Measurements from ENCODE around the gene EYA4.

EYA4 gene

GRCh38 chr6:133333852-133334251 is 92.7 kb downstream of the EYA4 start:
- no peak overlapping the region for H3K9ac ChIP-seq (ENCODE audit: low read length)
- H3K9me3 ChIP-seq (replicated peaks; ENCODE audit: insufficient read depth, low read length) = no peaks in the 10 kb centered on the region
- no peak overlapping the region for H3K27ac ChIP-seq (ENCODE audit: low read length)
- no peaks in the 10 kb centered on the region for H3K36me3 ChIP-seq (replicated peaks; ENCODE audit: insufficient read depth, low read length)
- H3K27me3 ChIP-seq (replicated peaks; ENCODE audit: insufficient read depth, low read length) = no peaks in the 10 kb centered on the region
- H2AFZ ChIP-seq (ENCODE audit: low read length) = no peak overlapping the region
- no peaks in the 10 kb centered on the region for H3F3A ChIP-seq (ENCODE audit: insufficient read depth, low read length)
- TF ChIP-seq, protein P1, sequence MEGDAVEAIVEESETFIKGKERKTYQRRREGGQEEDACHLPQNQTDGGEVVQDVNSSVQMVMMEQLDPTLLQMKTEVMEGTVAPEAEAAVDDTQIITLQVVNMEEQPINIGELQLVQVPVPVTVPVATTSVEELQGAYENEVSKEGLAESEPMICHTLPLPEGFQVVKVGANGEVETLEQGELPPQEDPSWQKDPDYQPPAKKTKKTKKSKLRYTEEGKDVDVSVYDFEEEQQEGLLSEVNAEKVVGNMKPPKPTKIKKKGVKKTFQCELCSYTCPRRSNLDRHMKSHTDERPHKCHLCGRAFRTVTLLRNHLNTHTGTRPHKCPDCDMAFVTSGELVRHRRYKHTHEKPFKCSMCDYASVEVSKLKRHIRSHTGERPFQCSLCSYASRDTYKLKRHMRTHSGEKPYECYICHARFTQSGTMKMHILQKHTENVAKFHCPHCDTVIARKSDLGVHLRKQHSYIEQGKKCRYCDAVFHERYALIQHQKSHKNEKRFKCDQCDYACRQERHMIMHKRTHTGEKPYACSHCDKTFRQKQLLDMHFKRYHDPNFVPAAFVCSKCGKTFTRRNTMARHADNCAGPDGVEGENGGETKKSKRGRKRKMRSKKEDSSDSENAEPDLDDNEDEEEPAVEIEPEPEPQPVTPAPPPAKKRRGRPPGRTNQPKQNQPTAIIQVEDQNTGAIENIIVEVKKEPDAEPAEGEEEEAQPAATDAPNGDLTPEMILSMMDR (IDR thresholded peaks at IDR 0.05; ENCODE audit: low read length) = no peak
- H3K4me3 ChIP-seq (ENCODE audit: low read length) = no peak overlapping the region
- no peaks in the 10 kb centered on the region for H3K4me1 ChIP-seq (ENCODE audit: low read length)
- DNase-seq = no peak
- no peaks in the 10 kb centered on the region for H4K20me1 ChIP-seq (ENCODE audit: insufficient read depth, low read length)
- H3K79me2 ChIP-seq (ENCODE audit: low read length) = no peaks in the 10 kb centered on the region
- H3K9me2 ChIP-seq (replicated peaks; ENCODE audit: insufficient read depth, low read length) = no peaks in the 10 kb centered on the region
- no peak overlapping the region for H3K4me2 ChIP-seq (ENCODE audit: low read depth, low read length)

GRCh38 chr6:133337308-133337707 is 96.2 kb downstream of the EYA4 start:
- no peak for TF ChIP-seq EZH2 (optimal IDR thresholded peaks at IDR 0.05; ENCODE audit: low read depth, low read length)
- TF ChIP-seq EZH2phosphoT487 (IDR thresholded peaks at IDR 0.05; ENCODE audit: low read length) = no peak
- TF ChIP-seq, protein P1 (IDR thresholded peaks at IDR 0.05; ENCODE audit: low read length) = no peak
- H3K4me1 ChIP-seq (ENCODE audit: low read length) = no peaks in the 10 kb centered on the region
- H3K27me3 ChIP-seq (replicated peaks; ENCODE audit: insufficient read depth, low read length) = no peaks in the 10 kb centered on the region

DNA sequence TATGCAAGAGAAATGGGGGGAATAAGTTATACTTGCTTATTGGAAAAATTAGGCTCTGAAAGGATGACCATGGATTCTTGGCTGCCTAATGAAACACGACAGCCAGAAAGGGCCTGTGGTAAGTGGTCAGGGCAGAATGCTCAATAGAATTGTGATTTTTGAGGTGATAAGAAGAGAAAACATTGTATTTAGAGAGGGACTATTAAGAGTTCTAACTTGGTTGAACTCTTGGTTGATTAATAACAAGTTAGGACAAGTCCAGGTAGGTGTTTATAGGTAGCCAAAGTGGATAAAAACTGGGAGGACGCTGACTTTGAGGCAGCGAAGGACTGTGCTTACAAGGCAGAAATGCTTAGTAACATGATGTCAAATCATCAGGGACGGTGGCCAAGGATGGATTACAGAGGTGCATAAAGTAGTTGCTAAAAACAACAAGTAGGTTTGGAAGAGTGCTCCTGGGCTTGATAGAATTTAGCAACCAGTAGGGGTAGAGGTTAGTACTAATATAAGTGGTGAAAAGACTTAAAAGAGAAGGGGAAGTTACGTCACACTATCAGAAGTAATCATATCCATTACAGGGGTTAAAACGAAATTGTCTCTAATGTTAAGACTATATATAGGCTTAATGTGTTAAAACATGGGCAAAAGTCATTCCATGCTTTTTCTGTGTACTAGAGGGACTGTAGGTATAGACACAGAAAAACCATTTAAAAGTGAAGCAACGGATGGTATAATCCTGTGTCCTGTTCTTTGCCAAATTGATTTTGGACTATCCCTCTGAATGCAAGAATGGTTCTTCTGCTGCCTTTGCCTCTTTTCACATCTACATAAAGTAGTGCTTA is 98.6 kb downstream of the EYA4 start:
- TF ChIP-seq EZH2 (optimal IDR thresholded peaks at IDR 0.05; ENCODE audit: low read depth, low read length) = no peak
- TF ChIP-seq, protein P1 (IDR thresholded peaks at IDR 0.05; ENCODE audit: low read length) = no peak
- no peak for TF ChIP-seq EZH2phosphoT487 (IDR thresholded peaks at IDR 0.05; ENCODE audit: low read length)
- Histone ChIP-seq H3K36me3 (replicated peaks; ENCODE audit: insufficient read depth, low read length) (no peaks in the 10 kb centered on the region), H4K20me1 (ENCODE audit: insufficient read depth, low read length) (no peaks in the 10 kb centered on the region), H3K9ac (ENCODE audit: low read length) (no peak overlapping the region), H3K27me3 (replicated peaks; ENCODE audit: insufficient read depth, low read length) (no peaks in the 10 kb centered on the region), H3K9me2 (replicated peaks; ENCODE audit: insufficient read depth, low read length) (no peaks in the 10 kb centered on the region), H3K4me1 (ENCODE audit: low read length) (no peaks in the 10 kb centered on the region), H3K79me2 (ENCODE audit: low read length) (no peaks in the 10 kb centered on the region), H3K9me3 (replicated peaks; ENCODE audit: insufficient read depth, low read length) (no peaks in the 10 kb centered on the region), H2AFZ (ENCODE audit: low read length) (no peak overlapping the region), H3K27ac (ENCODE audit: low read length) (no peak overlapping the region), H3F3A (ENCODE audit: insufficient read depth, low read length) (no peaks in the 10 kb centered on the region), H3K4me3 (ENCODE audit: low read length) (no peak overlapping the region), H3K4me2 (ENCODE audit: low read depth, low read length) (no peak overlapping the region)
- DNase-seq = no peak

More at GRCh38 chr6:133337308-133337707, 96.2 kb downstream of the EYA4 start:
- Histone ChIP-seq H3K36me3 (replicated peaks; ENCODE audit: insufficient read depth, low read length) (no peaks in the 10 kb centered on the region), H4K20me1 (ENCODE audit: insufficient read depth, low read length) (no peaks in the 10 kb centered on the region), H3K9ac (ENCODE audit: low read length) (no peak overlapping the region), H3K4me2 (ENCODE audit: low read depth, low read length) (no peak overlapping the region), H3K4me3 (ENCODE audit: low read length) (no peak overlapping the region), H2AFZ (ENCODE audit: low read length) (no peak overlapping the region), H3K79me2 (ENCODE audit: low read length) (no peaks in the 10 kb centered on the region), H3K9me2 (replicated peaks; ENCODE audit: insufficient read depth, low read length) (no peaks in the 10 kb centered on the region), H3K27ac (ENCODE audit: low read length) (no peak overlapping the region), H3K9me3 (replicated peaks; ENCODE audit: insufficient read depth, low read length) (no peaks in the 10 kb centered on the region), H3F3A (ENCODE audit: insufficient read depth, low read length) (no peaks in the 10 kb centered on the region)
- DNase-seq = no peak

All from MM.1S (cell line).